MM.1S (cell line): ENCODE data around the gene ZNF430.

Experiments
- DNase-seq: peaks from one replicate; pipeline ENCODE4 v3.0.0-alpha.2; 2015
- H2AFZ ChIP-seq: fragments of 300-600 bp; sonication (generic); 2 replicates; pipeline ENCODE4 v1.6.0; 2016; ENCODE audit warnings: antibody characterized with exemption, low read length
- H3F3A ChIP-seq: fragments of 300-600 bp; sonication (generic); 2 replicates; pipeline ENCODE4 v1.6.1; 2016; ENCODE audit warnings: mild to moderate bottlenecking, antibody characterized with exemption, low read length, moderate library complexity, mixed read lengths; ENCODE audit not compliant: insufficient read depth
- H3K27ac ChIP-seq: fragments of 300-600 bp; sonication (generic); 2 replicates; pipeline ENCODE4 v1.5.1; 2016; ENCODE audit warnings: mild to moderate bottlenecking, low read length
- H3K27me3 ChIP-seq: fragments of 300-600 bp; sonication (generic); replicated peaks from 2 replicates; pipeline ENCODE4 v1.6.0; 2016; ENCODE audit warnings: low read length; ENCODE audit not compliant: insufficient read depth
- H3K36me3 ChIP-seq: fragments of 300-600 bp; sonication (generic); replicated peaks from 2 replicates; pipeline ENCODE4 v1.6.1; 2016; ENCODE audit warnings: mild to moderate bottlenecking, low read length, mixed read lengths; ENCODE audit not compliant: insufficient read depth
- H3K4me1 ChIP-seq: fragments of 300-600 bp; sonication (generic); 2 replicates; pipeline ENCODE4 v1.6.1; 2016; ENCODE audit warnings: low read length, mixed read lengths
- H3K4me2 ChIP-seq: fragments of 300-600 bp; sonication (generic); 2 replicates; pipeline ENCODE4 v1.6.0; 2016; ENCODE audit warnings: low read depth, low read length
- H3K4me3 ChIP-seq: fragments of 300-600 bp; sonication (generic); 2 replicates; pipeline ENCODE4 v1.5.1; 2016; ENCODE audit warnings: low read length, mixed read lengths
- H3K79me2 ChIP-seq: fragments of 300-600 bp; sonication (generic); 2 replicates; pipeline ENCODE4 v1.6.1; 2016; ENCODE audit warnings: mixed run types, low read length, mixed read lengths
- H3K9ac ChIP-seq: fragments of 300-600 bp; sonication (generic); 2 replicates; pipeline ENCODE4 v1.6.1; 2016; ENCODE audit warnings: low read length, mixed read lengths
- H3K9me2 ChIP-seq: fragments of 300-600 bp; sonication (generic); replicated peaks from 2 replicates; pipeline ENCODE4 v1.6.1; 2016; ENCODE audit warnings: mild to moderate bottlenecking, low read length, mixed read lengths; ENCODE audit not compliant: insufficient read depth
- H3K9me3 ChIP-seq: fragments of 300-600 bp; sonication (generic); replicated peaks from 2 replicates; pipeline ENCODE4 v1.6.1; 2016; ENCODE audit warnings: mild to moderate bottlenecking, low read length, mixed read lengths; ENCODE audit not compliant: insufficient read depth
- H4K20me1 ChIP-seq: fragments of 300-600 bp; sonication (generic); 2 replicates; pipeline ENCODE4 v1.6.1; 2016; ENCODE audit warnings: mild to moderate bottlenecking, low read length, moderate library complexity, mixed read lengths; ENCODE audit not compliant: insufficient read depth
- EZH2 ChIP-seq: fragments of 300-600 bp; sonication (generic); optimal IDR thresholded peaks from 2 replicates; pipeline ENCODE3; 2017; ENCODE audit warnings: low read depth, mild to moderate bottlenecking, antibody characterized with exemption, low read length, mixed read lengths
- EZH2phosphoT487 ChIP-seq: fragments of 300-600 bp; sonication (generic); IDR thresholded peaks from 2 replicates; pipeline ENCODE4 v1.6.1; 2018; ENCODE audit warnings: antibody characterized with exemption, low read length
- TF ChIP-seq, protein P1 (sequence below): fragments of 300-600 bp; sonication (generic); IDR thresholded peaks from 2 replicates; pipeline ENCODE4 v1.5.1; 2016; ENCODE audit warnings: antibody characterized with exemption, low read length, mixed read lengths

ZNF430 gene

DNA sequence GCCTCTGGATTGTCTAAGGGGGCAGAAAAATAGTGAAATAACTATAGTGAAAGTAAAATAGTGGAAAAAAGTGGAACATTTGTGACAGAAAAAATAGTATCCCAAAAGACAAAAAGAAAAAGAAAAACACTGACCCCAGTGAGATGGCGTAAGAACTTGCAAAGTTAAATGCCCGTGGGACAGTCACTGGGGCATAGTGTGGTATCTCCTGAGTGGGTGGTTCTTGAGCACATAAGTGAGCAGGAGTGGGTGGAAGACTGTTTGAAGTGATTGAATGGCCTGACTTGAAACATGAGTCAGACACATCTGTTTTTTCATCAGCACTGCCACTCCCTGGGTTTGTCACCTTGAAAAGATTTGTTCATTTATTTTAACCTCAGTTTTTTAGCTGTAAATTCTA lies 2.5 kb downstream of the ZNF430 start:
- Histone ChIP-seq H3K27me3 (no peaks in the 10 kb centered on the region), H3K4me3 (no peak overlapping the region), H3K4me1 (no peaks in the 10 kb centered on the region), H3K9me3 (no peaks in the 10 kb centered on the region), H2AFZ (no peak overlapping the region), H3K9me2 (no peaks in the 10 kb centered on the region), H3K36me3 (peaks cover 6% of the 10 kb centered on the region), H3K79me2 (peaks cover 51% of the 10 kb centered on the region), H3K4me2 (no peak overlapping the region), H4K20me1 (no peaks in the 10 kb centered on the region), H3K9ac (no peak overlapping the region), H3K27ac (no peak overlapping the region), H3F3A (peaks cover 4% of the 10 kb centered on the region; the same call in 1 of the 2 replicates)
- TF ChIP-seq, protein P1, sequence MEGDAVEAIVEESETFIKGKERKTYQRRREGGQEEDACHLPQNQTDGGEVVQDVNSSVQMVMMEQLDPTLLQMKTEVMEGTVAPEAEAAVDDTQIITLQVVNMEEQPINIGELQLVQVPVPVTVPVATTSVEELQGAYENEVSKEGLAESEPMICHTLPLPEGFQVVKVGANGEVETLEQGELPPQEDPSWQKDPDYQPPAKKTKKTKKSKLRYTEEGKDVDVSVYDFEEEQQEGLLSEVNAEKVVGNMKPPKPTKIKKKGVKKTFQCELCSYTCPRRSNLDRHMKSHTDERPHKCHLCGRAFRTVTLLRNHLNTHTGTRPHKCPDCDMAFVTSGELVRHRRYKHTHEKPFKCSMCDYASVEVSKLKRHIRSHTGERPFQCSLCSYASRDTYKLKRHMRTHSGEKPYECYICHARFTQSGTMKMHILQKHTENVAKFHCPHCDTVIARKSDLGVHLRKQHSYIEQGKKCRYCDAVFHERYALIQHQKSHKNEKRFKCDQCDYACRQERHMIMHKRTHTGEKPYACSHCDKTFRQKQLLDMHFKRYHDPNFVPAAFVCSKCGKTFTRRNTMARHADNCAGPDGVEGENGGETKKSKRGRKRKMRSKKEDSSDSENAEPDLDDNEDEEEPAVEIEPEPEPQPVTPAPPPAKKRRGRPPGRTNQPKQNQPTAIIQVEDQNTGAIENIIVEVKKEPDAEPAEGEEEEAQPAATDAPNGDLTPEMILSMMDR = no peak
- TF ChIP-seq EZH2phosphoT487 (no peak), EZH2 (no peak)
- no peak for DNase-seq

DNA sequence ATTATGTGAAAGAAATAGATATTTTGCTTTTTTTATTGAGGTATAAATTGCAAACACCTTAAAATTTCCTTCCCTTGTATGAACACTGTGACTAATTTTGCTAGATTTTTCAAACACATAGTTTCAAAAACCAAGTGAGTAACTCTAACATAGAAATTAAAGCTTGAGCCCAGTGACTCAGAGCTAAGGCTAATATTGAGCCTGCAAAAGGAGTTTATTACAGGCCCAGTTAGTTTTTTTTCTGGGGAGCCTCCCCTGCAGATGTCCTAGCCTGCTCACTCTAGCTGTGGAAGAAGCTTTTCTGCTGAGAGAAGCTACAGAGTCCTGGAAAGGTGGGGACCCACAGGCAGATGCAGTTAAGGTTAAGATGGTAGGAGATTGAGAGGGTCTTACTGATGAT lies 3.4 kb downstream of the ZNF430 start:
- Histone ChIP-seq H3K4me2 (no peak overlapping the region), H3K9me2 (no peaks in the 10 kb centered on the region), H3K27me3 (no peaks in the 10 kb centered on the region), H3K9me3 (no peaks in the 10 kb centered on the region), H3K9ac (no peak overlapping the region), H3K79me2 (peaks cover 60% of the 10 kb centered on the region), H4K20me1 (no peaks in the 10 kb centered on the region), H3K27ac (no peak overlapping the region), H3F3A (peaks cover 4% of the 10 kb centered on the region; the same call in 1 of the 2 replicates), H2AFZ (no peak overlapping the region), H3K4me3 (no peak overlapping the region), H3K36me3 (peaks cover 6% of the 10 kb centered on the region), H3K4me1 (no peaks in the 10 kb centered on the region)
- DNase-seq = no peak
- TF ChIP-seq EZH2 (no peak), EZH2phosphoT487 (no peak)
- TF ChIP-seq, protein P1 = no peak

DNA sequence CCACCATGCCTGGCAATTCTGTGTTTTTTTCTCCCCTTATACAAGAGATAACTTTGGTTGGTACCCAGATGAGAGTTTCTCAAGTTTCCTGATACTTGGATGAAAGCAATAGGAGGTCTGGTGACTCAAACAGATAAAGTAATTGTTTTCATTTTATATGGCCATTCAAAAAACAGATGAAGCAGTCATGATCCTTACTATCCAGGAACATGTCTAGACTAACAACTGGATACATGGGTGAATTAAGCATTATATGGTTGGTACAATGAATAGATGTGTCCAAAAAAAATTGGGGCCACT lies 8.5 kb downstream of the ZNF430 start:
- Histone ChIP-seq H3K4me1 (no peaks in the 10 kb centered on the region), H2AFZ (no peak overlapping the region), H4K20me1 (no peaks in the 10 kb centered on the region), H3K9ac (no peak overlapping the region), H3K4me3 (no peak overlapping the region), H3K36me3 (peaks cover 2% of the 10 kb centered on the region), H3K9me2 (no peaks in the 10 kb centered on the region), H3K27ac (no peak overlapping the region), H3K4me2 (no peak overlapping the region), H3K27me3 (no peaks in the 10 kb centered on the region), H3K79me2 (peaks cover 36% of the 10 kb centered on the region), H3F3A (no peaks in the 10 kb centered on the region), H3K9me3 (no peaks in the 10 kb centered on the region)
- DNase-seq = no peak
- TF ChIP-seq, protein P1 = no peak
- TF ChIP-seq EZH2 (no peak), EZH2phosphoT487 (no peak)
